ENCODE measurements around the gene CCDC71.

The CCDC71 gene

DNA sequence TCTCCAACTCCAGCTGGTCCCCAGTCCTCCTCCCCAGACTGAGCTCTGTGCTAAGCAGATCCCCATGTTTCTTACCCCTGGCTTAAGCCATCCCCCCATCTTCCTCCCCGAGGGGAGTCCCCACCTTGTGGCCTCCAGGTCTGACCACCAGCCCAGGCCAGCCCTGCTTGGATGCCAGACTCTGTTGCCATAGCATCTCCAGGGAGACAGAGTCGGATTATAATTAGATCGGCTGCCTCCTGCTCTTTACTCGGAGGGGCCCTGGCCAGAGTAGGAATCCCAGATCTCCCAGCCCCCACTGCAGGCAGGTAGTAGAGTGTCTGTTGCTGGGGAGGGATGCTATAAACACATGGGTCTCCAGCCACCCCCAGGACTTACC is 7.7 kb upstream of the CCDC71 start:
- no peak overlapping the region for H3K4me3 ChIP-seq (ENCODE audit: low read depth, low read length)
- POLR2A ChIA-PET, result interaction anchor here (1.5 kb wide), 1 partner anchor 238 kb away, joined by 5 read pairs; the partner anchor contains the start of genes RHOA and TCTA
- TF ChIP-seq ZNF366 (tag by site-specific recombination; conservative IDR thresholded peaks at IDR 0.05) (no peak), MYNN (tag by site-specific recombination; IDR thresholded peaks at IDR 0.05; ENCODE audit: borderline replicate concordance) (peak; percentile 85)
- CTCF ChIA-PET, result interaction anchor here (0.7 kb wide), 1 partner anchor 95 kb away, joined by 3 read pairs; no protein-coding TSS in a partner anchor
- H3K4me1 ChIP-seq (ENCODE audit: control insufficient read depth, insufficient read depth, low read length), result peaks cover 7% of the 10 kb centered on the region
- peak overlapping the region; percentile 14; the same call in 1 of the 2 replicates for H3K27ac ChIP-seq (ENCODE audit: extremely low read depth, low read depth, low read length)
- peaks cover 0 to 31% of the 10 kb centered on the region in 2 experiments; a peak in 1 of 3 replicates for H3K36me3 ChIP-seq (ENCODE audit: control insufficient read depth in 2 of 2, insufficient read depth in 1 of 2, low read length in 2 of 2)
- no peaks in the 10 kb centered on the region for H3K9me3 ChIP-seq (ENCODE audit: control insufficient read depth, insufficient read depth, low read depth, low read length)

- H3K4me1 ChIP-seq (ENCODE audit: control insufficient read depth, insufficient read depth, low read length), result peaks cover 7% of the 10 kb centered on the region
- peak overlapping the region; percentile 69; the same call in 1 of the 2 replicates for H3K27ac ChIP-seq (ENCODE audit: extremely low read depth, low read depth, low read length)
- H3K9me3 ChIP-seq (ENCODE audit: control insufficient read depth, insufficient read depth, low read depth, low read length), result no peaks in the 10 kb centered on the region
- no peak overlapping the region for H3K4me3 ChIP-seq (ENCODE audit: low read depth, low read length)
- ChIA-PET CTCF (interaction anchor here (0.7 kb wide), 1 partner anchor 95 kb away, joined by 3 read pairs; no protein-coding TSS in a partner anchor), POLR2A (interaction anchor here (0.5 to 1.5 kb wide), 2 partner anchors 170 to 239 kb away, joined by 5 to 8 read pairs; partner anchors contain the start of genes RHOA and TCTA)
- peaks cover 0 to 31% of the 10 kb centered on the region in 2 experiments; a peak in 1 of 3 replicates for H3K36me3 ChIP-seq (ENCODE audit: control insufficient read depth in 2 of 2, insufficient read depth in 1 of 2, low read length in 2 of 2)
- TF ChIP-seq, protein P1, sequence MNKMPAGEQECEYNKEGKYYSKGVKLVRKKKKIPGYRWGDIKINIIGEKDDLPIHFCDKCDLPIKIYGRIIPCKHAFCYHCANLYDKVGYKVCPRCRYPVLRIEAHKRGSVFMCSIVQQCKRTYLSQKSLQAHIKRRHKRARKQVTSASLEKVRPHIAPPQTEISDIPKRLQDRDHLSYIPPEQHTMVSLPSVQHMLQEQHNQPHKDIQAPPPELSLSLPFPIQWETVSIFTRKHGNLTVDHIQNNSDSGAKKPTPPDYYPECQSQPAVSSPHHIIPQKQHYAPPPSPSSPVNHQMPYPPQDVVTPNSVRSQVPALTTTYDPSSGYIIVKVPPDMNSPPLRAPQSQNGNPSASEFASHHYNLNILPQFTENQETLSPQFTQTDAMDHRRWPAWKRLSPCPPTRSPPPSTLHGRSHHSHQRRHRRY (tag by site-specific recombination; IDR thresholded peaks at IDR 0.05), result no peak
- TF ChIP-seq ZSCAN18 (tag by site-specific recombination; IDR thresholded peaks at IDR 0.05) (no peak), KLF7 (tag by site-specific recombination; IDR thresholded peaks at IDR 0.05; ENCODE audit: borderline replicate concordance) (no peak), ZNF292 (tag by site-specific recombination; IDR thresholded peaks at IDR 0.05; ENCODE audit: borderline replicate concordance, low read depth) (no peak), ZNF280D (tag by site-specific recombination; IDR thresholded peaks at IDR 0.05) (no peak), PATZ1 (tag by site-specific recombination; IDR thresholded peaks at IDR 0.05) (peak; percentile 48), ZNF664 (tag by site-specific recombination; IDR thresholded peaks at IDR 0.05) (no peak), ZNF48 (tag by site-specific recombination; IDR thresholded peaks at IDR 0.05) (no peak), ZNF114 (tag by site-specific recombination; IDR thresholded peaks at IDR 0.05) (no peak), ZNF138 (tag by site-specific recombination; IDR thresholded peaks at IDR 0.05; ENCODE audit: borderline replicate concordance) (no peak), MEIS1 (CRISPR knock-in tag; IDR thresholded peaks at IDR 0.05; ENCODE audit: borderline replicate concordance) (no peak), ZNF530 (tag by site-specific recombination; IDR thresholded peaks at IDR 0.05; ENCODE audit: low read depth) (no peak), MZF1 (tag by site-specific recombination; IDR thresholded peaks at IDR 0.05; ENCODE audit: borderline replicate concordance) (no peak), ZBTB17 (tag by site-specific recombination; IDR thresholded peaks at IDR 0.05) (no peak), ZIC2 (tag by site-specific recombination; IDR thresholded peaks at IDR 0.05) (peak; percentile 55), ZNF416 (tag by site-specific recombination; IDR thresholded peaks at IDR 0.05) (no peak), HOXD13 (CRISPR knock-in tag; IDR thresholded peaks at IDR 0.05; ENCODE audit: borderline replicate concordance) (no peak), ZNF239 (tag by site-specific recombination; IDR thresholded peaks at IDR 0.05) (no peak), ZNF175 (tag by site-specific recombination; IDR thresholded peaks at IDR 0.05) (no peak), ZNF561 (tag by site-specific recombination; IDR thresholded peaks at IDR 0.05; ENCODE audit: borderline replicate concordance) (no peak)
- TF ChIP-seq, protein P2, sequence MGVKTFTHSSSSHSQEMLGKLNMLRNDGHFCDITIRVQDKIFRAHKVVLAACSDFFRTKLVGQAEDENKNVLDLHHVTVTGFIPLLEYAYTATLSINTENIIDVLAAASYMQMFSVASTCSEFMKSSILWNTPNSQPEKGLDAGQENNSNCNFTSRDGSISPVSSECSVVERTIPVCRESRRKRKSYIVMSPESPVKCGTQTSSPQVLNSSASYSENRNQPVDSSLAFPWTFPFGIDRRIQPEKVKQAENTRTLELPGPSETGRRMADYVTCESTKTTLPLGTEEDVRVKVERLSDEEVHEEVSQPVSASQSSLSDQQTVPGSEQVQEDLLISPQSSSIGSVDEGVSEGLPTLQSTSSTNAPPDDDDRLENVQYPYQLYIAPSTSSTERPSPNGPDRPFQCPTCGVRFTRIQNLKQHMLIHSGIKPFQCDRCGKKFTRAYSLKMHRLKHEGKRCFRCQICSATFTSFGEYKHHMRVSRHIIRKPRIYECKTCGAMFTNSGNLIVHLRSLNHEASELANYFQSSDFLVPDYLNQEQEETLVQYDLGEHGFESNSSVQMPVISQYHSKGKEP (tag by site-specific recombination; IDR thresholded peaks at IDR 0.05), result no peak
Observed at GRCh38 chr3:49173116-49173791, 7.1 kb upstream of the CCDC71 start.

All from HEK293 (cell line).